HG02973 (cell line): ENCODE results near the gene PDE9A.

Experiments used
- ATAC-seq: cut with Tn5 transposase; IDR thresholded peaks from one replicate; pipeline ENCODE4 v1.9.1; 2021; ENCODE audit warnings: moderate library complexity; ENCODE audit not compliant: unreplicated experiment

The PDE9A gene

DNA sequence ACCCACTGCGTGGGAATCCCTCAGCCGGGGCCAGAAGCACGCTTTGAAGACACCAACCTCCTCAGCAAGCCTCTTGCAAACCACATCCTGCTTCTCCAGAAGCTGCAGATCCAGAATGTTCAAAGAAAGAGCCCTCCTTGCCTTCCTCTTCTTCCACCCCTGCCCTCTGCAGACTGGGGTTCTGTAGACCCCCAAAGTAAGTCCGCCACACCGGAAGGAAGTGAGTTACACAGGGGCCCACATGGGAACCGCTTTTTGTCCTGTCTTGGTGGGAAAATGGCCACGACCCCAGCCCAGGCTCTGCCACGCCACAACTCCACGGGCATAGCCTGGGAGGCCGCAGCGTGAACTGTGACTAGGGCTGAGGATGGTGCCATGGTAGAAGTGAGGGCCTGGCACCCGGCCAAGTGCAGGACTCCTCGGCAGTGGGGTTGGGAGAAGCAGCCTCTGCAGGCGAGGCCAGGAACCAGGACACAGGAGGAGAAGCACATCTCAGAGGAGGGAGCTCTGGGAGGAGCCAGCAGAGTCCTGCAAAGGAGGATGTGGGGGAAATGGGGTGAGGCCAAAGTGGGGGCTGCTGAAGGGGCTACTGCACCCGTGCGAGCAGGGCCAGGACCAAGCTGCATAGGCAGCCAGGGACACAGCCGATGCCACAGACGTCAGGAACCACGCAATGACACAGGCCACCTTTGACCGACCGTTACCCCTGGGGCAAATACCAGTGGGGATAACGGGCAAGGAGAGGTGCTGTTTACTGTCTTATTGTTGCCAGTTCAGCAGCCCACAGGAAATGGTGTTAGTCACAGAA lies 30.9 kb downstream of the PDE9A start:
- ATAC-seq, result no peak

DNA sequence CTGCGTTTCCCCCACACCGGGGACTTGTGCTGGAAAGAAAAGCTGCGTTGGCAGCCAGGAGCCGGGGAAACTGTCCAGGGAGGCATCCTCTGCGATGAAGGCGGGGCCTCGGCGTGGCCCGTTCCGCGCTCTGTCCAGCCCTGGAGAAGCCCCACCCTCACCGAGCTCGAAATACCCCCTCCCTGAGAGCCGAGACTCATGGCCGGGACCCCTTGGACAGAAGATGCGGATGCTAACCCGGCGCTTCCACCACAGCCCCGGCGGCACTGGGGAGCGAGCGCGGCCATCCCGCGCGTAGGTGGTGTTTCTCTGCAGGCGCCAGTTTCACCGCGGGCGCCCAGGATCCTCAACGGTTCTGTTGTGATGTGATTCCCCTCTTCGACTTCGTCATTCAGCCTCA lies 31.6 kb downstream of the PDE9A start:
- no peak for ATAC-seq

DNA sequence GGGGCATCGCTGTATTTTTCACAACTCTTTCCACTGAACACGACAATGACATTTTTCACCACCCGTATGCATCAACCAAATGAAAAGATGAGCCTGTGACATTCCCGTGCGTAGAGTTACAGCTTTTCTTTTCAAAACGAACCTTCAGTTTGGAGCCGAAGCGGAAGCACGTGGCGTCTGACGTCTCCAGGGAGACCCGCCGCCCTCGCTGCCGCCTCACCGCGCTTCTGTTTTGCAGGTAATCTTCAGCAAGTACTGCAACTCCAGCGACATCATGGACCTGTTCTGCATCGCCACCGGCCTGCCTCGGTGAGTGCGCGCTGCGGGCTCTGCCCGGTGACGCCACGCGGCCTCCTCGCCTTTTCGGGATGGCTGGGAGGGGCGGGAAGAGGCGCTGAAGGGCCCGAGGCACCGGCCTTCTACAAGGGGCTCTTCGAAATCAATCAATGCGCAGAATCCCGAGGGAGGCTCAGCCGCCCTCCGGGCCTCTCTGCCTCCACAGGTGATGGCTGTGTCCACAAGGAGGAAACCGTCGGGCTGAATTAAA lies 32.6 kb downstream of the PDE9A start:
- no peak for ATAC-seq

DNA sequence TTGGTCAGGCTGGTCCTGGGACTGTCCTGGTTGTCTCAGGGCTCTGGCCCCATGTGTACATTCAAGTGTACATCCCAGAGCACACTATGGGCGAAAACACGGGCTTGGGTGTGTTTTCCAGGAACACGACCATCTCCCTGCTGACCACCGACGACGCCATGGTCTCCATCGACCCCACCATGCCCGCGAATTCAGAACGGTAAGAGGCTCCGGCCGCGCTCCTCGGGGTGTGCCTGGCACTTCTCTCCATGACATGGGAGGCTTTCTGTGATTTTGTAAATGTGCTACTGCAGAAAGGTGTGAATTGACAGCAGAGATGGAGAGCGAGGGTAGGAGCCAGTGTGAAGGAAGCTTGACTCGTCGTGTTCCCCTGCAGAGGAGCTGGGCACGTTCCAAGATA lies 34.4 kb downstream of the PDE9A start:
- no peak for ATAC-seq

DNA sequence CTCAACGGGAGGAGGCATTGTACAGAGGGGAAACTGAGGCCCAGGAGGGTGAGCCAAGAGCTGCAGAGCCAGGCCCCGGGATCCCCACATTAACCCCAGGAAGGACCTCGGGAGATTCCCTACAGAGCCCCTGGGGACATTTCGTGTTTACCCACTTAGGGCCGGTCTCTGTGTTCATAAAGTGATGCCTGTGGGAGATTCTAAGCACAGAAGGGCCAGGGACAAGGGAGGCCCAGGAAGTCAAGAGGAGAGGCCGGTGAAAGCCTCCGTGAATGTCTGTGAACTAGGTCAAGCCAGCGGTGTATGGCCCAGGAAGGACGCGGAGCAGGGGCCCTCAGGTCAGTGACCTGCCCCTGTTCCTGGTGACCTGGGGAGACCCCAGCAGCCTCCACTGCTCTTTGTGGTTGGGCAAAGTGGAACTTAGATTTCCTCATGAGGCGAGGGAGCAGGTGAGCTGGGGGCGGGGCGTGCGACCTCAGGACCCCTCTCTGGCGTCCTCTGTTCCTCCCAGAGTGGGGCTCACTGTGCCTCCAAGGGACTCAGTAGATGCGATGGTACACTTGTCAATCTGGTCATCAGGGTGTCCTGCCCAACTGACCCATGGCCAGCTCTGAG lies 34.9 kb downstream of the PDE9A start:
- no peak for ATAC-seq

DNA sequence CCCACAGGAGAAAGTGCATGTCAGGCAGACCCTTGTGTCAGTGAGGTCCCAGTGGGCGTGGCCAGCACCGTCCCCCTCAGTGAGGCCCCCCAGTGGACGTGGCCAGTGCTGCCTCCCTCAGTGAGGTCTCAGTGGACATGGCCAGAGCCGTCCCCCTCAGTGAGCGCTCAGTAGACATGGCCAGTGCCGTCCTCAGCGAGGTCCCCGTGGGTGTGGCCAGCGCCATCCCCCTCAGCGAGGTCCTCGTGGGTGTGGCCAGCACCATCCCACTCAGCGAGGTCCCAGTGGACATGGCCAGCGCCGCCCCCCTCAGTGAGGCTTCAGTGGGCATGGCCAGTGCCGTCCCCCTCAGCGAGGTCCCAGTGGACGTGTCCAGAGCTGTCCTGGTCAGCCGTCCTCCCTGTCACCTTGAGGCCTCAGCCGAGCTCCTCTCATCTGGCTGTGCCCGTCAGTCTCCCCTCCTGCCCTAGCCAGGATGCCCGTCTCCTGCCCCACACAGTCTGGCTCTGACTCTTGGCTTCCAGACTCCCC lies 35.5 kb downstream of the PDE9A start:
- no peak for ATAC-seq

DNA sequence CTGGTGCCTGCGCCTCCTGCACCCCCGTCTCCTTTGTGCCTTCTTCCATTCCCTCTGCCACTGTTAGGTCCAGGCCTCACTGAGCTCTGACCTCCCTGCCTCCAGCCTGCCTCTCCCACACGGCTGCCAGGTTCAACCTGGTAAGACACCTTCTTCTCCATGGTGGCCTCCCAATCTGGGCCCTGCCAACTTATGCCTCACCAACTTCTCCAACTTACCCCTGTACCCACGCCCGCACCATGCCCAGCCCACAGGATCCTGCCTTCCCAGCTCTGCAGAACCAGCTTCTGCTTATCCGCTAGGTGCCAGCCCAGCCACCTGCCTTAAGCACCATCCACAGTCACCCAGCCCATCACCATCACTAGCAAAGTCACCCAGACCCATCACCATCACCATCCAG lies 37.2 kb downstream of the PDE9A start:
- ATAC-seq, result no peak

DNA sequence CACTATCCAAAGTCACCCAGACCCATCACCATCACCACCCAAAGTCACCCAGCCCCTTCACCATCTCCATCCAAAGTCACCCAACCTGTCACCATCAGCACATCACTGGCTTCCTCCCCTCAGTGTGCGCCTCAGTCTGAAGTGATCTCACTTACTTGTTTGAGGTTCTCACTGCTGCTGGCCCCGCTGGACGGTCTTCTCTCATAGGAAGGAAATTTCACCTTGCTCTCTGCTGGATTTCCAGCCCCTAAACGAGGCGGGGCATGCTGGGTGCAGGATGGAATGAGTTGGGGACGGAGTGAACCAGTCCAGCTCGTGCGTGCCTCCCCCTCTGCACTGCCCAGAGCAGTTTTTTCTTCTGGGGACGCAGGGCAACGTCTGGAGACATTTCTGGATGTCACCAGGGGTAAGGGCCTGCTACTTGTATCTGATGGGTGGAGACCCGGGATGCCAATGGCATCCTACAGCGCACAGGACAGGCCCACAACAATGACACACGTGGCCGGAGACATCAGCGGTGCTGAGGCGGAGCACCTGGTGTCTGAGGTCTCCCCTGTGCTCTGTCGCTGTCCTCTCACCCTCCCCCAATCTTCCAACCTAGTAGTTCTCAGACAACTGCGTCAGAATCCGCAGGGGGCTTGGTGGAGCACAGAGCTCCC lies 38.6 kb downstream of the PDE9A start:
- no peak for ATAC-seq

DNA sequence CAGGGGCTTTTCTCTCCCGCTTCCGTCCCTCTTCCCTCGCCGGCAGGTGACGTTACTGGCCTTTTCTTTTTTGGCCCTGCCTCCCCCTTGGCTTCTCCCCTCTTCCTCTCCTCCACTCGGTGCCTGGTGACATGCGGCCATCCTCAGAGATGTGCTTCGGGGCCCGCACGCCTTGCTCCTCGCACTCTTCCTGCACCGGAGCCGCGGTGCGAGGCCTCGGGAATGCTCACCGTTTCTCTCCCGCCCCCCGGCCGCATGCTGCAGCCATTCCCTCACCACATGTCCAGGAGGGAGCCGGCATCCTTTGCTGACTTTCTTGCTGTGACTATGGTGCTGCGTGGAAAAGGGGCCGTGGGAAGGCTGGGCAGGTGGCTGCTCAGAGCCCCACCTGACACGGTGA lies 39.3 kb downstream of the PDE9A start:
- ATAC-seq, result no peak

DNA sequence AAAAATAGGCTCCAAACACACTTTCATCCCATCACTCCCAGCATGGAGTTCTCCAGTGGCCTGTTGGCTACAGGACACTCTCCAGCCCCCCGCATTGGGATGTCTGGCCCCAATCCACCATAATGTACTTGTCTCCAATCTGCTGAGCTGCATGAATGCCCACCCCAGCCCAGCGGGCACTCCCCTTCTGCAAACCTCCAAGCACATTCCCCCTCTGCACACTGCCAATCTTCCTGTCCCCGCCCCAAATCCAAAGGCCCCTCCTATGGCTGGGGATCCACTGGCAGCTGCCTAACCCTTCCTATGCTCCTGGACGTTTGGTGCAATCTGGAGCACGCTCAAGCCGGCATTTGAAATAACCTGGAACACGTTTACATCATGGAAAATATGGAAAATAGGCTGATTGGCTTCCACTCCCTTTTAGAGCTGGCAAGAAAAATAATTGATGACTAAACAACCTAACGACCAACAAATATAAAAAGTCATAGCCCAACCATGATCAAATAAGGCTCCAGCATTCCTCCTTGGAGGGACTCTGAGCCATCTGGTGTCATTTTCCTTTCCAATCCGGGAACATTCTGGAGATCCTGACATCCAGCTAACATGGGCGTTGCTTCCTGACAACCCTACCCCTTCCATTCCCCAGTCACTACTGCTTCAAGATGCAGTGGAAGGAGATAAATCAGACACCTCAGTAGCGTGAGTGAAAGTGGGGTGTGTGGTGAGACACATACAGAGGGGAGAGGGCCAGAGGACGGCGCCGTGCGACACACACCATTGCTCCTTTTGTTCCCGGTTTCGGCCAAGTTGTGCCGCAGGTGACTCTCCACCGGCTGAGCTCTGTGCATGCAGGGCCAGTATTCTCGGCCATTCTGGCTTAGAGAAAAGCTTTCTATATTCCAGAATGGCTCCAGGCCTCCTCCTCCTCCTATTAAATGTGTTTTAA lies 41.6 kb downstream of the PDE9A start:
- no peak for ATAC-seq

DNA sequence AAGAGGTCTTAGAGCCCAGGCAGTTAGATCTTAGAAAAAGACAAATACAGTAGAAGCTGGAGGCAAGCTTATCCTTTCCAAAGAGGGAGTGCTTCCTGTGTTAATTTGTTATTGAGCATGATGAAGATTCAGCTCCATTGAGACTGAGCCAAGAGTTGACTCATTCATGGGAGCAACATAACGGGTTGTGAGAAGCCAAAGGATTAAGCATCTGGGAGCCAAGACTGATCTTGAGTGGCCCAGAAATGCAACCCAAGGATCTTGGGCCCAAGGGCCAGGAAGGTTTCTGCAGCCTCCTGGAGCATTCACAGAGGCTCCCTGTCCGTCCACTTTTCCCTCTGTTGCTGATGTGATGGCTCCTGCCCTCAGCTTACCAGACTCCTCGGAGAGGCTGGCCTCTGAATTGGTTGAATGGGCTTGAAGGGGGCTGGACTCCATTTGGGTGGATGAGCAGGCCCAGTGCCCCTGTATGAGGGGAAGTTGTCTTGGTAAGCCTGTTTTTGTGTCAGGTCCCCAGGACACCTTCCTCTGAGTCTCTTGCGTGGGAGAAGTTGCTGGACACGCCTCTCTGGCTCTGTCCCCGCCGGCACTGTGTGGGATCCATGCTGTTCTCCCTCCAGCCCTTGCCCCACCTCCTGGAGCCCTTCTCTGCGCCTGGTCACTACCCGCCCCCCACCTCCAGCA lies 42.4 kb downstream of the PDE9A start:
- no peak for ATAC-seq

DNA sequence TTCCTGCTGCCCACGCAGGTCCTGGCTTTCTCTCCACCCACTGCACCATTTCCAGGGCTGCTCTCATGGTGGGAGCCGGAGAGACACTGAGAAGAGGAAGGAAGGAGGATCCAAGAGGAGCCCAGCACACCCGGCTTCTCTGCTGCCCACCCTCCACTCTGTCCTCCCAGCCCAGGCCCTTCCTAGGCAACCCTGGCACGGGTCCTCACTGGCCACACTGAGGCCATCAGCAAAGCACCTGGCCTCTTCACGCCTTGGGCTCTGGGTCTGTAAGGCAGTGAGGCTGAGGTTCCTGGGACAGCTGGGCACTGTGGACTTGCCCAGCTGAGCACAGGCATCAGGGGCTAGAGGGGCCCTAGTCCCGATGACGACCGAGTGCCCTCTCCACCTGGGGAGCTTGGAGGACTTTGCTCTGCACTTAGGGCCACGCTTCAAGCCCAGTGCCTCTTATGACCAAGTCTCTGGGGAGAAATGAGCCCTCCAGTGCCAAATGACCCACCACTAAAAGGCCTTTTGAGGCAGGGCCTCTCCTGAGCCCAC lies 43.1 kb downstream of the PDE9A start:
- ATAC-seq, result no peak

DNA sequence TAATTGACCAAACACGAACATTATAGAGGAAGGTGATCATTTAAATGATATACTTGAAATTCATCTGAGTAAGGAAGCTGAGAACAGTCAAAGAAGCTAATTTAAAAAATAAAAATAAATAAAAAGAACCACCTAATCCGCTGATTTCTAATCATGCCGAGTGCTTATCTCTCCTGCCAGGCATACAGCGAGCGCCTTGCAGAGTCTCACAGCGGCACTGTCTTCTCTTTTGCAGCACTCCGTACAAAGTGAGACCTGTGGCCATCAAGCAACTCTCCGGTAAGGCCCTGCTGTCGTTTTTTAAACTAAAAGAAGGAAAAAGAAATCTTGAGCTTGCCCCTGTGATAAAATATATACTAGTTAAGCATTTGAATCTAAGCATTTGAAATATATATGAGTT lies 45.3 kb downstream of the PDE9A start:
- no peak for ATAC-seq

DNA sequence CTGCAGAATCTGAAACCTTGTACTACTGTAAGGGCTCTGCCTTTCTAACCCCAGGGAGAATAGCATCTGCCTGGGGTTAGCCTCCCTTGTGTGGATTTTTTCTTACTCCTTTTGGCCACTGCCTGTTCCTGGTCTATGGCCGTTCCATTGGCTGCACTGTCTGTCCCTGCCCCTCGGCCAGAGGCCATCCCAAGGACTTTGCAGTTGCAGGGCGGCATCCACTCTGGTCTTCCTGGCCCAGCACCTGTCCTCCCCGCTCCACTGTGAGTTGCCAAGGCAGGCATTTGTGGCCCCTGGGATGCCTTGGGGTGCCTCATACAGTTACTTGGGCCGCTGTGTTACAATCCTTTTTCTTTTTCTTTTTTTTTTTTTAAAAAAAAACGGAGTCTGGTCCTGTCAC lies 45.8 kb downstream of the PDE9A start:
- ATAC-seq, result no peak

DNA sequence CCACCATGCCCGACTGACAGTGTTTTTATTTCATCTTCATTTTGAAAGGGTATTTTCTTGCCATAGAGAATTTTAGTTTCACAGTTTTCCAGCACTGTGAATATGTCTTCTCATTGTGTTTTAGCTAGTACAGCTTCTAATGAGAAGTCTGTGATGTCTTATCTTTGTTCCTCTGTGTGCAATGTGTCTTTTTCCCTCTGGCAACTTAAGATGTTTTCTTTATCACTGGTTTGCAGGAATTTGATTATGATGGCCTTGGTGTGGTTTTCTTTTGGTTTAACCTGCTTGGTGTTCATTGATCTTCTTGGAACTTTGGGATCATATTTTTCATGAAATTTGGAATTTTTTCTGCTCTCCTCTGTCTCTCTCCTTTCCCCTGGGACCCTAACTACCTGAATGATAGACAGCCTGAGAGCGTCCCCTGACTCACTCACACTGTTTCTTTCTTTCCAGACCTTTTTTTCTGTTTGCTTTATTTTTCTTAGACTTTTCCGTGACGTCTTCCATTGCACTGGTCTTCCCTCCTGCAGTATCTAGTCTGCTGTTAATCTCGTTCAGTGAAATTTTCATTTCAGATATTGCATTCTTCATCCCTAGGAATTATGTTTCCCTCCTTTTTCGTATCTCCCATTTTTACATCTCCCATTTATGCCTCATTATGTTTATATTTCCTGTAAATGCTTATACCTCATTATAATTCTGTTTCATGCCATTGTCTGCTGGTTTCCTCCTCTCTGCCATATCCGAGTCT lies 48.5 kb downstream of the PDE9A start:
- no peak for ATAC-seq

DNA sequence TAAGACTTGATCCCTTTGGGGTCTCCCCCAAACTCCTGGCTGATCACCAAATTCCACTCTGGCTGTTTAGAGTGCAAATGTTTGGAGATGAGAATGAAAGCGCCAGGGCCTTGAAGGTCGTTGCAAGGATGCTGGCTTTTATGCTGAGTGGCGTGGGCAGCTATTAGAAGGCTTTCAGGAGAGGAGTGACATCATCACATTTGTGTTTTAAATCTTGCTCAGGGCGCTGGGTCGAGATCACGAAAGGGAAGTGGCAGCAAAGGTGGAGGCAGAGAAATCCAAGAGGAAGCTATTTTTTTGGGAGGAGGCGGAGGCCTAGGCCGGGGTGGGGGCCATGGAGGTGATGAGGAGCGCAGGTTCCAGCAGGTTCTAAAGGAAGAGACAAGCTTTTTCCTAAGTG lies 49.3 kb downstream of the PDE9A start:
- ATAC-seq, result no peak

DNA sequence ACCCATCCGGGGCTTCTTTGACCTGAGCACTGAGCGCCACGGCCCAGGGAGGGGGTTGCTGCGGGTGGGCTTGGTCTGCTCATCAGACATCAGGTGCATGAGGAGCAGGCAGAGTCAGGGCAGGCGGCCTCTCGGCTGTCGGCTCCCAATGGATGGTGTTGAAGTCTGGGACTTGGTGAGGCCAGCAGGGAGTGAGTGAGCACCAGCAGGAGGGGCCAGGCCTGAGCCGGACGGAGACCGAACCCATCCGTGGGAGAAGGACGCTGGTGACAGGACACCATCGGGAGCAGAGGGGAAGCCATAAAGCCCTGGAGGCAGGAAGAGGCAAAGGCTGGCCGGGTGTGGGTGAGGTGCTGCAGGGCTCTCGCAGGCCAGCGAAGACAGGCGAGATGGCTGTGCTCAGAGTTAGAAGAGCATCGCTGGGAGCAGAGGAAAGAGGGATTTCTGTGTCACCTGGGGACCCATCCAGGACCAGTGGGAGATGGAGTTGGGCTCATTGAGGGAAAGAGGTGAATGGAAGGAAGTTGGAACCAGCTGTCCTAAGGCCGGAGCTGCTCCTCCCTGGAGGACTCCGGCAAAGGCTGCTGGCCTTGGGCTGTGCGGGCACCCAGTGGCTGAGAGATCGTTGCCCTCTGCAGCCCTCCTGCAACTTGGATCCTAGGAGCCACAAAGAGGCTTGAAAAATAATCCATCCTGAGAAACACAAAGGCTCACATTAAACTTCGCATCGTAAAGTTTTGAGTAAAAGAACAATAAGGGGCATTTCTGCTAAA lies 49.9 kb downstream of the PDE9A start:
- ATAC-seq, result no peak

DNA sequence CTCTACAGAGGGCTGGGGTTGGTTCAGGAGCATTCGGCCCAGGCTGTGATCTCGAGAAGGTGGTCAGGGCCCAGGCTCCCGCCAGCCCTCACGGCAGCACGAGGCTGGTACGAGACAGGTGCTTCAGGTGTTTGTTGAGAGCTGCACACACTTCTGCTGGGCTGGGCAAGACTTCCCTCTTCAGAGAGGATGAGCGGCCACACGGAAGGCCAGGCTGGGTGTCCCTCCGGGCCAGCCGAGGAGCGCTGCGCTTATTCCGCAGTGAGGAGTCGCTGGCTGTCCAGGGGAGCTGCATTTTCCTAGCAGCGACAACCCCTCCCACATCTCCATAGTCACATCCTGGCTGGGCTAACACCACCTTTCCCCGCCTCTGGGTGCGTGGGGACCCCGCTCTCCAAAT lies 50.5 kb downstream of the PDE9A start:
- no peak for ATAC-seq
